GM18907 (cell line): Measurements from ENCODE around the gene ZNF718.
"Not testable (repeated sequence)": the region's sequence is repeated elsewhere in the genome, so short reads cannot be mapped to it uniquely, and the experiment has no call there.

Source experiments
- ATAC-seq: cut with Tn5 transposase; IDR thresholded peaks from one replicate; pipeline ENCODE4 v1.9.1; 2021; ENCODE audit warnings: mild to moderate bottlenecking, moderate library complexity; ENCODE audit not compliant: unreplicated experiment

The ZNF718 gene

DNA sequence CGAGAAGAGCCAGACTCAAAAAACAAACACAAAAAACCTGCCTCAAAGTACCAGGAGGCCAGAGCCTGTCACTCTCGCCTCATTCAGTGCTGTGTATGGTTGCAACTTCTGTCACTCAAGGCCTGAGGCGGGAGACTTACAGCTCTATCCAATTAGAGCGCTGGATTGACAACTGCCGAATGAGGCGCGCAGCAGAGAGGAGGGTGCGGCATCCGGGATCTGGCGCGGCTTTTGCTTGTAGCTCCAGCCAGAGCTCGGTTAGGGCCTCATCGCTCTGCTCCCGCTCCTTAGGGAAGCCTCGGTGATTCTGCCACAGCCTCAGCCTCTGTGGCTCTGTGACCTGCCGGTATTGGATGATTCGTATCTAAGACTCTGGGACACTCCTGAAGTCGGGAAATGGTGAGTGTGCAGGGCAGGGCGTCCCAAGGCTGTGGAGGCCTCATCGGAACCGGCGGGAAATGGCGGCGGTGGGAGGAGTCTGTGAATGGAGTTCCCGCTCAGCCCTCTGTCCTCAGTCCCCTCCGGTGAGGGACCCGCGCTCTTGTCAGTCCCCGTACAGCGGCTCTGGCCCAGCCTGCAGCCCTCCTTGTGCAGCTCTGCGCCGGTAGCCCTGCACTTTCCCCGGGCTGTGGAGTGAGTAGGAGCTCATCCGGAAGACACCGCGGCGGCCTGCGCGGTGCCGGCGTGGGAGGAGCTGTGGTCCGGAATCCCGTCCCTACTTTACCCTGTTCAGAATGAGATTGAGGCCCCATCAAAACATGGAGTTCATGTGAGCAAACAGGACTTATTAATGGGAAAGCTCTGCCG, at the start of gene ZNF718:
Gene ZNF718 (plus strand): TSS at position 227 of the 807 bp plus-strand sequence. CDS start 170 bp downstream, at position 397.
- peak; percentile 95 for ATAC-seq

DNA sequence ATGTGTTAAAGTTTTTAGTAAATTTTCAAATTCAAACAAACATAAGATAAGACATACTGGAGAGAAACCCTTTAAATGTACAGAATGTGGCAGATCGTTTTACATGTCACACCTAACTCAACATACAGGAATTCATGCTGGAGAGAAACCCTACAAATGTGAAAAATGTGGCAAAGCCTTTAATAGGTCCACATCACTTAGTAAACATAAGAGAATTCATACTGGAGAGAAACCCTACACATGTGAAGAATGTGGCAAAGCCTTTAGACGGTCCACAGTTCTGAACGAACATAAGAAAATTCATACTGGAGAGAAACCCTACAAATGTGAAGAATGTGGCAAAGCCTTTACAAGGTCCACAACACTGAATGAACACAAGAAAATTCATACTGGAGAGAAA, 38.4 kb upstream of the ZNF718 start:
- no peak for ATAC-seq

DNA sequence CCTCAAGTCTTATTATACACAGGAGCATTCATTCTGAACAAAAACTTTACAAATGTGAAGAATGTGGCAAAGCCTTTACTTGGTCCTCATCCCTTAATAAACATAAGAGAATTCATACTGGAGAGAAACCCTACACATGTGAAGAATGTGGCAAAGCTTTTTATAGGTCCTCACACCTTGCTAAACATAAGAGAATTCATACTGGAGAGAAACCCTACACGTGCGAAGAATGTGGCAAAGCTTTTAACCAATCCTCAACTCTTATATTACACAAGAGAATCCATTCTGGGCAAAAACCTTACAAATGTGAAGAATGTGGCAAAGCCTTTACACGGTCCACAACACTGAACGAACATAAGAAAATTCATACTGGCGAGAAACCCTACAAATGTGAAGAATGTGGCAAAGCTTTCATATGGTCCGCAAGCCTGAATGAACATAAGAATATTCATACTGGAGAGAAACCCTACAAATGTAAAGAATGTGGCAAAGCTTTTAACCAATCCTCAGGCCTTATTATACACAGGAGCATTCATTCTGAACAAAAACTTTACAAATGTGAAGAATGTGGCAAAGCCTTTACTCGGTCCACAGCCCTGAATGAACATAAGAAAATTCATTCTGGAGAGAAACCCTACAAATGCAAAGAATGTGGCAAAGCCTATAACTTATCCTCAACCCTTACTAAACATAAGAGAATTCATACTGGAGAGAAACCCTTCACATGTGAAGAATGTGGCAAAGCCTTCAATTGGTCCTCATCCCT, 37.6 kb upstream of the ZNF718 start:
- ATAC-seq, result not testable (repeated sequence)

DNA sequence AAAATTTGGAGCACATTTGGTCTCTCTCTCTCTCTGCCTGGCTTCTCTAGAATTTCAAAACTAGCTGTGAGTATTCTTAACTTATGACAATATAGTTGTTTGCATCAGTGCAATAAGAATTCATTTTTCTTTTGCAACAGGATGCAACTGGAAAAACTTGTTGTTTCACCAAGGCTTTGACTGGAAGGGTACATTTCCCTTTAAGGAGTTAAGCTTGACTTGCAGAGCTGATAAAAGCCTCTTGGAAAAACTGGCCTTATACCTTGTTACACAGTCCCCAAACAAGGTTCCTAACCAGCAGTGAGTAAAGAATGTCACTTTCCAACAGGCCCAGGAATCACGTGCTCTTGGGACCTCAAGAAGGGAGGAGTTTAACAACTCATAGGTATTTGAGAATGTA, 25.9 kb upstream of the ZNF718 start:
- no peak for ATAC-seq

DNA sequence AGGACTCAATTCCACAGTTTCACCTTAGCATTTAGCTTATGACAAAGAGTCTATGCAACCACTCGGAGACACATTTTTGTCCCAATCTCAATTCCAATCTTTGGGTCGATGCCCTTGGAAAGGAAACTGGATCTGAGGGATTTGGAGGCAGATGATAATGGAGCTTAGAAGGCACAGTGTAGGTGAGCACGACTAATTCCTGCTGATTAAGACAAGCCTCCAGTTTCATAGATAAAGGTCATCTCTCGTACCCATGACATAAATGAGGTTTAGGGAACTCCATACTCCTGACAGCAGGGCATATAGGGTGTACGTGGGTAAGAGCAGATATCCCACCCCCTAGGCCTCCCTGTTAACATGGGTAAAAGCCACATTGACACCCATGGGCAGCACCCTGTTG, 24.4 kb upstream of the ZNF718 start:
- ATAC-seq, result no peak

DNA sequence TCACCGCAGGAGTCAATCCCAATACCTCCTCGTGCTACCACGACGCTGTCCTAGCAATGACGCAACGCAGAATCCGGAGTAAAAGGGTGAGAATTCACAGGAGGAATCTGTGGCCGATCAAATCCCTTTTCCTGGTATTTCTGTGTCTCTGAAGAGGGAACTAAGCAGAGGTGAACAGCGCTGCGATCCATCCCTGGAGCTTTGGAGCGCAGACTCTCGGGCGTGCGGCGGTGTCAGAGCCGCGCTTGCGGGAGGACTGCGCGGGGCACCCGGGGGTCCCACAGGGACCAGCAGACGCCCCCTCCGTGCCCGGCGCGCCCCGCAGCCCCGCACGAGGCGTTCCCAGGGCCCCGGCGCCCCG, 17.2 kb upstream of the ZNF718 start:
- ATAC-seq, result no peak

DNA sequence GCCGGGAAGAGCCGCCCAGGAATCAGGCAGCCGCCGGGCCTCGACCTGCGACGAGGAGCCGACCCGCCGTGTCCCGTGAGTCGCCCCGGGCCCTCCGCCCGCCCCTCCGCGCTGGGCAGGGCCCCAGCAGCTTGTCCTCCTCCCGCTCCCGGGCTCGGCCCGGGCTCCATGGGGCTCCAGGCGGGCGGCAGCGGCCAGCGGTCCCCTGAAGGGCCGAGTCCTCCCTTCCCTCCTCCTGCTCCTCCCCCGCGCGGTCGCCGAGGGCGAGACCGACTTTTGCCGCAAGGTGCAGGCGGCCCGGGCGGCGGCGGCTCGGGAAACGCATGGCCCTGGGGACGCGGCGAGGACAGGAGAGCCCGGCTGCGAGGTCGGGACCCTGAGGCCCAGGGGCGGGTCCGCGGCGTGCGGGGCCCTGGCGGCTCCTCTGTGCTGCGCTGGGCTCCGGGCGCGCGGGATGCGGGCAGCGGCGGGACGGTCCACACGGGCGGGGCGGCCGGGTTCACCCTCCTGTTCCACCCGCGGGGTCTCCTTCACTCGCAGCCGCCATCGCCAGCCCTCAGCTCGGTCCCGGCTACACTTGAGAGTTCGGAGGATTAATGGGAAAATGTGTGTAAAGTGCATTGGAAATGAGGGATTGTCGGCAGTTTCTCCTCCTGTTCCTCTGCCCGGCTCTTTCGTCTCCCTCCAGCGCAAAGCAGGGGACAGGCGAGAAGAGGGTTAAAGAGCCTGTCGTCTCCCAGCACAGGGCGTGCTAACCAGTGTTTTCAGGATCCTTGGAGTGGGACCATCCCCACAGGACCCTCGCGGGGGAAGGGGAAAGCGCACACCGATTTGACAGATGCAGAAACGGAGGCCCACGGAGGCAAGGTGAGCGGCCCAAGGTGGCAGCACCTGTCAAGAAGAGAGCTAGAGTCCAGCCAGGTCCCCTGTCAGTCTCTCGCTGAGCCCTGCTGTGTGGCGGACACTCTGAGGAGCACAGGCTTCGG, 16.6 kb upstream of the ZNF718 start:
- no peak for ATAC-seq

DNA sequence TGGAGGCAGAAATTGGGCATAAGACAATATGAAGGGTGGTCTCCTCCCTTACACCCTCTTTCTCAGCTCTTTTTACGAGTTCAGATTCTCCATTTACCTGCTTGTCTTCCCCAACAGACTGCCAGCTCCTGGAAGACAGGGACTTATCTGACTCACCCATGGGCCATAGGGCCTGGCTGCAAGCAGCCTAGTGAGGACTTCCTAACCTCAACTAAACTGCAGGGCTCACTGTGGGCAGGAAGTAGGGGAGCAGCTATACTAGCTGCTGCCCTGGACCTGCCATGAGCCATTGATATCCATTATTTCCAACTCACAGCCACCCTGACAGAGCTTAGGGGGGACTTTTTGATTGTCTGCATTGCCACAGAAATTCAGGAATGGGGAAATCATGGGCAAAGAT, 11.5 kb upstream of the ZNF718 start:
- no peak for ATAC-seq

DNA sequence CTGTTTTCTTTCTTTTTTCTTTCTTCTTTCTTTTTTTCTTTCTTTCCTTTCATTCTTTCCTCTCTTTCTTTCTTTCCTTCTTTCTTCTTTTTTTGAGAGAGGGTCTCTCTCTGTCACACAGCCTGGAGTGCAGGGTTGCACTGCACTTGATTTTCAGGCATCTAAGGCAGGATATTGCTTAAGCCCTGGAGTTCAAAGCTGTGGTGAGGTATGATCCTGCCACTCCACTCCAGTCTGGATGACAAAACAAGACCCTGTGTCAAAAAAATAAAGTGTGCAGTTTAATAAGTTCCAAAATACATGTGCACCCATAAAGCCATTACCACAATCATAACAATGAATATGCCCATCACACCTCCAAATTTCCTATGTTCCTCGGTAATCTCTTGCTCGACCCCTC, 10.6 kb upstream of the ZNF718 start:
- ATAC-seq, result no peak

DNA sequence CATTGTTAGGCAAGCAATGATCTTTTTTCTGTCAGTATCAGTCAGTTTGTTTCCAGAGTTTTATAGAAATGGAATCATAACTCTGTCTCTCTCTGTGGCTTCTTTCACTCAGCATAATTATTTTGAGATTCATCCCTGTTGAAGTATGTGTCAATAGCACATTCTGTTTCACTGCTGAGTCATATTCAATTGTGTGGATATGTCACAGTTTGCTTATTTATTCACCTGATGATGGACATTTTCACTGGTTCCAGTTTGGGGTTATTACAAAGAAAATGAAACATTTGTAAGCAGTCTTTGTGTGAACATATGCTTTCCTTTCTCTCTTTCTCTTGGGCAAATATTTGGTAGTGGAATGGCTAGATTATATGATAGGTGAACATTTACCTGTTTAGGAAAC, 10.2 kb upstream of the ZNF718 start:
- no peak for ATAC-seq

DNA sequence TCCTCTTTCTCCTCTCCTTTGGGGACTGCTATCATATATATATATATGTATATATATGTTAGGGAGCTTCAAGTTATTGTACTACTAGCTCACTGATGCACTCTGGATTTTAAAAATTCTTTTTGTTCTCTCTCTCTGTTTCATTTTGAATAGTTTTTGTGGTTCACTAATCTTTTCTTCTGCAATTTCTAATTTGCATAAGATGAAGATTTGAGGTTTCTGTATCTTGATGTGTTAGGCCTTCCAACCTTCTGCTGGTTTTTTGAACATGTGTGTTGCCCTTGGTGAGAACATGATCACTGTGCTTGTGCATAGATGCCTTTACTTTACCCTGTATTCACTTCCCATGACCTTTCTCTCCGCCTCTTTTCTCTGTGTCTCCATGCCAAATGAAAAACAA, 7.8 kb upstream of the ZNF718 start:
- ATAC-seq, result no peak

DNA sequence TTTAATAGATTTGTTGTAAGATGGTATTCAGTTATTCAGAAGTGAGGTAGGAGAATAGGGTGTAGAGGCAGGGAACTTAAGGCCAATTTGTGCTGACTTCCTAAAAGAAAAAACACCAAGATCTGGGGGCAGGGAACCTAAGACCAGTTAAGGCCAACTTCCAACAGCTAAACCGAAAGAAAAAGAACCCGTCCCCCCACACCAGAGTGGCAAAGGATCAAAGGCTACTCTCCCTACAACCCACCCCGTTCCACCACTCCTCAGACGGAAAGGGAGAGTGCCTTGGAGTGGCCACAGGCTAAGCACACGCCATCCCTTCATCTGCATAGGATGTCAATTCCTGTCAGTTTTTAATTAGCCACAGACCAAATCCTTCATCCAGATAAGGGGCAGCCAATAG, 3.7 kb upstream of the ZNF718 start:
- no peak for ATAC-seq

DNA sequence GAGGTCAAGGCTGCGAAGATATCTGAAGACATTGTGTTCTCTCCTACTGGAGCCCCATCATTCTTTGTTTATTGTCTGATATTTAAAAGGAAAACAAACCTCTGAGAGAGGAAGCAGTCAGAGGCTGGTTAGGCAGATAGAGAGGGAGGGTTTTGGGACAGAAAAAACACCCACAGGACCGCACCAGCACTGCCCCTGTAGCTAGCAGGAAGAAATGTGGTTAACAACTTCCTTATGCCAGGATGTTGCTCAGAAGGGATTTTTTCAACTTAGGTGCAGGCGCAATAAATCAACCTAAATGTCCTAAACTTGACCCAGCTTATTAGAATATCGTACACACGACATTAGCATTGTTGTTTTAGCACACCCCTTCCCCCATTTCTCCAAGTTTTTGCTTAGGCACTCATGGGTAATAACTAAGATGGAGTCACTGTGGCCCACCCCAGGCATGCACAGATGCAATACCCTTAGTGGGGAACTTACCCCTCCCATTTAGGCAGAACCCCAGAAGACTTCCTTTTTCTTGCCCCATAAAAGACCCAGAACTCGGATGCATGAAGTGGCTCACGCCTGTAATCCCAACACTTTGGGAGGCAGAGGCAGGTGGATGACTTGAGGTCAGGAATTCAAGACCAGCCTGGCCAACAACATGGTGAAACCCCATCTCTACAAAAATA, 2.8 kb upstream of the ZNF718 start:
- ATAC-seq, result no peak

DNA sequence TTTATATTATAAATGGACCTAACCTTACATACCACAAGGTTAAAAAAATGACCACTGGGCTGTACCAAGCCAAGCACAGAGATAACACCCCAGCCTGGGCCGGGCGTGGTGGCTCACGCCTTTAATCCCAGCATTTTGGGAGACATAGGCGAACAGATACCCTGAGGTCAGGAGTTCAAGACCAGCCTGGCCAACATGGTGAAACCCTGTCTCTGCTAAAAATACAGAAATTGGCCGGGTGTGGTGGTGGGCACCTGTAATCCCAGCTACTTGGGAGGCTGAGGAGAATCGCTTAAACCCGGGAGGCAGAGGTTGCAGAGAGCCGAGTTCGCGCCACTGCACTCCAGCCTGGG, 403 bp upstream of the ZNF718 start:
- ATAC-seq, result not testable (repeated sequence)

DNA sequence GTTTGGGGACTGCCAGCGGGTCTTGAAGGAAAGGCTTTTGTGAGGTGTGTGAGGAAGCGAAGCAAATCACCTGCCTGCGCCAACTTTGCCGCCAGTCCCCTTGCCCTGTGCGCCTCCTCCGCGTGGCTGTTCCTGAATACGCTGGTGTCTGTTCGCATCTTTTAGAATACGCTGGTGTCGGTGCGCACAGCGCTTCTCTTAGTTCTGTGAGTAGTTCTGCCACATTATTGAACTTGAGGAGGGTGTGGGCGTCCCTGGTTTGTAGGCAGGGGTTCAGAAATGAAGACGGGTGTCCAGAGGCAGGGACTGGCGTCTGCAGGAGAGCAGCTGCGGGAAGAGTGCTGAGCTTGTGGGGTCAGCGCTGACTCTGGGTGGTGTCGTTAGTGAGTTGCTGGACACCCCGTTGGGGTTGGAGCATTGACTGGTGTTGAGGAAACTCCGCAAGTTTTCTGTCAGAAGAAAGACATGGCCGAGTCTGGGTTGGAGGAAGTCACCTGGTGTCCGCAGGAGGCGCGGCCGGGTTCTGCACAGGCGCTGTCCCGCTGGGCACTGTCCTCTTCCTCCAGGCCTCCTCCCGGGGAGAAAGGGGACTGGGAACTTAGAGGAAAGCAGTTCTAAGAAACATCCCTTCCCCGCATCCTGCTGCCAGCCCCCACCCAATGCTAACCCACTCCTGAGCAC, 930 bp downstream of the ZNF718 start:
- ATAC-seq, result peak; percentile 15

DNA sequence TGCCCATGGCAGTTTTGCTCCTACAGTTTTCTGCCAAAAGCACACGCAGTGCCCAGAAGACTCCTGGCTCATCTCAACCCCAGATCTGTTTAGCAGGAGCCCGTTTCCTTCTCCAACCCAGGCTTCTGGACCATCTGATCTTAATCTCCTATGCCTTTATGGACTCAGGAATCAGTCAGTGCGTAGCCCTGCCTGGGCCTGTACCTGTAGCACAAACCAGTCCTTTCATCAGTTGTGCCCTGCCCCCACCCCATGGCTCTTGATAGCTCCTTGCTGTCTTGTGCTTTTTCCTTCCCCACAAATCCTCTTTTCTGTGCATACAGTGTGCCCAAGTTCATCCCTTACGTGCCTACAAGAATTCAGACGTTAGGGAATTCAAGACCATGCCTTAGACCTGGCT, 1.5 kb downstream of the ZNF718 start:
- no peak for ATAC-seq

DNA sequence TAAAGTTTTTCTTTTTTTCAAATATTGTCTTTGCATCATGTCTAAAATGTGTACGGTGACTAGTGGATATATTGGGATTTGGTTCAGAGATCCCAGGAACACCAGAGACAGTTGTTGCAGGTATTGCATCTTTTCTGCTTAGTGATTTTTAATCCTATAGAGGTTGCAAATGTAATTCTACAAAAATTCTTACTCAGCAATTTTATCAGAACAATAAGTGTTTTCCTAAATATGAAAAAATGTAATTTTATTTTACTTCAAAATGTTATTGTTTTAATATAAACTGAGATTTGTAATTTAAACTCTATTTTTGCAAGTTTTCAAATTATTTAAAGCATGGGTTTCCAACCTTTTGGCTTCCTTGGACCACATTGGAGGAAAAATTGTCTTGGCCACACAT, 8.2 kb downstream of the ZNF718 start:
- ATAC-seq, result no peak

DNA sequence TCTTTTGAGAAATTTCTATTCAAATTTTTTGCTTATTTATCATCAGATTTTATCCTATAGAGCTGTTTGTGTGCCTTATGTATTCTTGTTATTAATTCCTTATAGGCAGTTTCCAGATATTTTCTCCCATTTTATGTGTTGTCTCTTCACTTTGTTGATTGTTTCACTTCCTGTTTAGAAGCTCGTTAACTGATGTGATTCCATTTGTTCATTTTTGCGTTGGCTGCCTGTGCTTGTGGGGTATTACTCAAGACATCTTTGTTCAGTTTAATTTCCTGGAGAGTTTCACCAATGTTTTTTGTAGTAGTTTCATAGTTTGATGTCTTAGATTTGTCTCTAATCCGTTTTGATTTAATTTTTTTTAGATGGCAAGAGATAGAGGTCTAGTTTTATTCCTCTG, 14.6 kb downstream of the ZNF718 start:
- ATAC-seq, result no peak

DNA sequence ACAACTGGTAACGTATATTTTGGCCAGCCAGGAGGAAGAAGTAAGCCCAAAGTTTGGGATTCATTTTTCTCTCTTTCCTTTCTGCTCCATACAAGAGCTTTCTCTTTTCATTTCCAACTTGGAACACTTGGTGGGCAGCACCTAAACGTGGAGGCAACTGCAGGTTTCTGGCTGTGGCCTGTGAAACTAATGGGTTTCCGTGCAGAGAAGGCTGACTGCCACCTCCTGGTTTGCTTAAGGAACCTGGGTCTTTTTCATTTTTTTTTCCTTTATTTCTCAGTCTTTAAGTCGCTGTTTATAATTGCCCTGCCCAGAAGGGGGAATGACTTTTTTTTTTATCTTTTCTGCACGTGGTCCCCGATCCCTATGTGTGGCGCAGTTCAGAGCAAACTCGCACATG, 15.4 kb downstream of the ZNF718 start:
- no peak for ATAC-seq

DNA sequence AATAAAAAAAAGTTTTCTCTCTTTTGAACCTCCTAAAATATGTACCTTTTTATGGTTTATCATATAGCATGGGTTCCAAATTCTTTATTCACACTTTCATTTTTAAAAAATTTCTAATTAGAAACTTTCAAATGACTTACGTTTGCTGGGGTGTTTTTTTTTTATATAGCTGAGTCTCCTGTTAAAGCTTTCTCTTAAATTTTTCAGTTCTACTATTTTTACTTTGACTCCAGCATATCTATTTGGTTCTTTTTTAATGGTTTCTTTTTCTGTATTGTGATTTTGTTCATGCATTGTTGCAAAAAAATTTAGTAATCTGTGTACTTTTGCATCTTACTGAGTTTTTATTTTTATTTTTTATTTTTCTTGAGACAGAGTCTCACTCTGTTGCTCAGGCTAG, 22.3 kb downstream of the ZNF718 start:
- no peak for ATAC-seq
